CD4-positive, alpha-beta T cell treated with Interleukin-6 at 100 ng/mL for 8 hours (primary cell): ENCODE measurements around the gene STK32C.
"Not testable (repeated sequence)": the region's sequence is repeated elsewhere in the genome, so short reads cannot be mapped to it uniquely, and the experiment has no call there.

Experiments
- DNase-seq: peaks from one replicate; pipeline ENCODE4 v3.0.0-alpha.2; 2020; ENCODE audit warnings: mixed read lengths, low spot score

The STK32C gene

DNA sequence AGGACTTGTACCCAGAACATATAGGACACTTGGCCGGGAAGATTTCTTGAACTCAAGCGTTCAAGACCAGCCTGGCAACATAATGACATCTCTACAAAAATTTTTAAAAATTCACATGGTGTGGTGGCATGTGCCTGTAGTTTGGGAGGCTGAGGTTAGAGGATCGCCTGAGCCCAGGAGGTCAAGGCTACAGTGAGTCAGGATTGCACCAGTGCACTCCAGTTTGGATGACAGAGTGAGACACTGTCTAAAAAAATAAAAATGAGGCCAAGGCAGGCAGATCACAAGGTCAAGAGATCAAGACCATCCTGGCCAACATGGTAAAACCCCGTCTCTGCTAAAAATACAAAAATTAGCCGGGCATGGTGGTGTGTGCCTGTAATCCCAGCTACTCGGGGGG, 9.7 kb upstream of the STK32C start:
- not testable (repeated sequence) for DNase-seq

DNA sequence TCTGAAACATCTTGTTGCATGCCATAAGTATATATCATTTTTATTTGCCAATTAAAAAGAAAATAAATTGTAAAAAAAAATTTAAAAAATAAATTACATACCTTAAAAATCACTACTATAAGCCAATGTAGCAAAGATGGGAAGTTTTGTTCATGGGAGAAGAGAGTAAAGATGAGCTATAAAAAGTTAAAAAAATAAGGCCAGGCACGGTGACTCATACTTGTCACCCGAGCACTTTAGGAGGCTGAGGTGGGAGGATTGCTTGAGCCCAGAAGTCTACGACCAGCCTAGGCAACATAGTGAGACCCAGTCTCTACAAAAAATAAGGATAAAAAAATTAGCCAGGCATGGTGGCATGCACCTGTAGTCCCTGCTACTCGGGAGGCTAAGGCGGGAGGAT, 8.4 kb upstream of the STK32C start:
- no peak for DNase-seq

DNA sequence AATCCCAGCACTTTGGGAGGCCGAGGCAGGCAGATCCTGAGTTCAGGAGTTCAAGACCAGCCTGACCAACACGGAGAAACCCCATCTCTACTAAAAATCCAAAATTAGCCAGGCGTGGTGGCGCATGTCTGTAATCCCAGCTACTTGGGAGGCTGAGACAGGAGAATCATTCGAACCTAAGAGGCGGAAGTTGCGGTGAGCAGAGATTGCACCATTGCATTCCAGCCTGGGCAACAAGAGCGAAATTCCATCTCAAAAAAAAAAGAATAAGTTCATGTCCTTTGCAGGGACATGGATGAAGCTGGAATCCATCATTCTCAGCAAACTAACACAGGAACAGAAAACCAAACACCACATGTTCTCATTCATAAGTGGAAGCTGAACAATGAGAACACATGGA, 7.1 kb upstream of the STK32C start:
- DNase-seq, result not testable (repeated sequence)

DNA sequence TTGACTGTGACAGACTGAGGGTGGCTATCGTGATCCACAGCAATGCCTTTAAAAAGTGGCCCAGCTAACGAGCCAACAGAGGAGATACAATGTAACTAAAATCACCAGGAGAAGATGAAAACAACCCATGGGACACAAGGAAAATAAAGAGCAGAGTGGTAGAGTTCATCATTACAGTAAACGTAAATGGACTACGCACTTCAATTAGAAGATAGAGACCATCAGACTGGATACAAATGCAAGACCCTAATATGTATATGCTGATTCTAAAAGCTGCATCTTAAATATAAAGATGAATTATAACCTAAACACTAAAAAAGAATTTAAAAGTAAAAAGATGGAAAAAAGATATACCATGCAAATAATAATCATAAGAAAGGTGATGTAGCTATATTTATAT, 6.6 kb upstream of the STK32C start:
- DNase-seq, result no peak

DNA sequence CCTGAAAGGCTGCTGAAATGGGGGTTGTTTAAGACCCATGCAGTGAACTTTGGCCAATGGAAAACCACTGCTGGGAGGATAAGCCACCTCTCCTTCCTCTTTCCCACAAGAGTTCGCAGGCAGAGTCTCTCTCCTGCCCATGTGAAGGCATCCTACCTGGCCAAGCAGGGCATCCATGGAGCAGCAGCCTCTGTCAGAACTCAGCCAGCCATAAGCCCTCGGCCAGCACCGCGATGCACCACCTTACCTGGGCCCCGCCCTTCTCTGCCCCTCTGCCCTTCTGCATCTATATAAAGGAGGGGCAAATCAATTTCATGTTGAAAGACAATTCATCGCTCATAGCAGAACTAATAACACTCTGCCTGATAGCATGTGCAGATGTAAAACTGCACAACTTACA, 6.1 kb upstream of the STK32C start:
- DNase-seq, result no peak

DNA sequence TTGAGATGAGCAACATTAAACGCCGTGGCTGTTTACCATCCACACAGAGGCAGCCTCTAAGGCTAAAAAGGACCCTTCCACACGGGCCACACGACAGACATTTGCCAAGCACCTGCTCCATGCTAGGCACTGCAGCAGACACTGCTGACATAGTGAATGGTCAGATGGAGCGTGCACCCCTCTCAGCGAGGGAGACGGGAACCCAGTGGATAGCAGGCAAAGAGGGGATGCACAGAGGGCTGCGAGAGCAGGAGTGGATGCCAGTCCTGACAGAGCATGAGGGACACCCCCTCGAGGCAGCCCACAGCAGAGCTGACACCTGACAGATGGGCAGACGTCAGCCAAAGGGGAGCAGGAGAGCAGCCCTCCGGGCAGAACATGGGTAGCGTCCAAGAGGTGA, 5.6 kb upstream of the STK32C start:
- no peak for DNase-seq

DNA sequence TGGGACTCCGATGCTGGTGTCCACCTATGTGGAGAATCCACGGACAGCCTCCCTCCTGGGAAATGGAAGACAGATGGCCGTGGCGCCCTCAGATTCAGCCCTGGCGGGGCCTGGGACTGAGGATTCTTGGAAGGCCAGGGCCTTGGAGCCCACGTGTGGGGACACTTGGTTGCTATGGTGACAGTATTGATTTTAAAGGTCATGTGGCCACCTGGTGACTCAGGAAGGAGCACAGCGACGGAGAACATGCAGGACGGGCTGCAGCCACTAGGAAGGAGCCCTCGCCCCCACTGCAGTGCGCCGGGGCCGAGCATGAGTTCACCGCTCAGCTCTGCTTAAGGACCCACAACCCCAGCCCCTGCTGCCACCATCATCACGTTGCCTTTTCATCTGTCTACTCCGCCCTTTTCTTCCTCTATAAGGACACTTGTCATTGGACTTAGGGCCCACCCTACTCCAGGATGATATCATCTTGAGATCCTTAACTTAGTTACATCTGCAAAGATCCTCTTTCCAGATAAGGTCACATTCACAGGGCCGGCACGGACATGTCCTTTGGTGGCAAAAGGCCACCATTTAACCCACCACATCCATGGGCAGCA, 3.7 kb upstream of the STK32C start:
- DNase-seq, result no peak

DNA sequence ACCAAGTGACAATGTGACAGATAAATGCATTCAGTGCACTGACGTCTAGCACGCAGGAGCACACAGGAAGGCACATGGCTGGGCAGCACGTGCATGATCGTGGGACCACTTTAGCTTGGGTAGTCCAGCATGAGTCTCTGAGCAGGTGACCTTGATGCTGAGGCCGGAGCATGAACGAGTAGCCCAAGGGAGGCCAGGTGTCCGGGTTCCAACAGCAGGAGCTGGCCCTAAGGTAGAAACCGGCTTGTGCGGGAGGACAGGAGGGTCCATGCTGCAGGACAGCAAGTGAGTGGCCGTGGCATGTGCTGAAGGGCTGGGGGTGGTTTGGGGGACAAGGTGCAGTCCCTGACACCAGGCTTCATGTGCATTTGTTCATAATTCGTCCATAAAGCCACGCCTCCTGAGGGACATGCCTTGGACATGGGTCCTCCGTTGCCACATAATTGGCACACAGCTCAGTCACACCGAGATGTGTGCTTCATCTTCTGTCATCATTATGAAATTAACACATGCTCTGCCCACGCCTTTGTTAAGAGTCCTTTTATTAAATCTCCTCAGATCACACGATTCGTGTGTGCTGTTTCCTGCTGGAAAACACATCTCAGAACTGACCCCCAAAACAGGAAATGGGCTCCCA, 3.1 kb upstream of the STK32C start:
- no peak for DNase-seq

DNA sequence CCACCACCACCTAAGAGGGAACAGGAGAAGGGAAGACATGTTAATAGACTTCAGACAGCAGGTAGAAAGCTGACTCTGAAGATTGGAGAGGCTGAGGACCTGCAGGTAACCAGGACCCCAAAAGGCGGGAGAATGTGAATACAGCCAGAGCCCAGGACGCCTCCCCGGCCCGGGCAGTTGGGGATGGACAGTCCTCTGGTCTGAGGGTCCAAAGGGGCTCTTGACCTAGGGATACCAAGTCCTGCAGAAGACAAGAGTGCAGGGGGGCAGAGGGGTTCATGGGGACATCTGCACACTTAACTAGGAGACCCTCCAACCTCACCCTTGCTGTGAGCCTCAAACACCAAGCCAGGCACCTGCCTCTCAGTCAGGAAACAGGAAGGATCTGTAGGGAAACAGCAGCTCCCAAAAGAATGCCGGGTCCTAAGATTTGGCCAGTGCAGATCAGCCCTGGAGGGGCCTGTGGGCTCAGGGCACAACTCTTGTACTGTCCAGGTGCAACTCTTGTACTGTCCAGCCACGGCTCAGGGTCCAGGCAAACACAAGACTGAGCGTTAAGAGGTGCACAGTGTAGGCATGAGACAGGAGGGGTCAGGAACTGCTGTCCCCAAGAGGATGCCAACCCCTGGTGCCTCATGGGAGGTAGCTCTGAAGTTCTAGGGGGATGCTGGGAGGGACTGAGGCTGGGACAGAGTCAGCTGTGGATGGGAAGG, 2.3 kb upstream of the STK32C start:
- no peak for DNase-seq

DNA sequence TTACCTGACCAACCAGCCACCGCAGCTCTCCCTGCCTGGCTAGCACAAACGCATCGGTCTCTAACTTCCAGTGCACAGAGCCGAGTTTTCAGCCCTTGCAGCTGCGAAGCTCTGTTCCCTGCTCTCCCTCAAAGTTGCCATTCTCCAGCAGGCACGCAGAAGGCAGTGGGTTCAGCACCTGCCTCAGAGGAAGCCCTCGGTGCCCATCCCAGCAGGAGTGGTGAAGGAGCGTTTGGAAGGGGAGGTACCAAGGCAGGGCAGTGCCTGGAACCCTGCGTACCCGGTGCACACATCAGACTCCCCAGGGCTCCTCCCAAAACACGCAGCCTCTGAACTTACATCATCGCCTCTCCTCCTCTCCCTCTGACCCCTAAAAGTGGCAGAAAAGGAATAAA, 1.7 kb upstream of the STK32C start:
- DNase-seq, result no peak

DNA sequence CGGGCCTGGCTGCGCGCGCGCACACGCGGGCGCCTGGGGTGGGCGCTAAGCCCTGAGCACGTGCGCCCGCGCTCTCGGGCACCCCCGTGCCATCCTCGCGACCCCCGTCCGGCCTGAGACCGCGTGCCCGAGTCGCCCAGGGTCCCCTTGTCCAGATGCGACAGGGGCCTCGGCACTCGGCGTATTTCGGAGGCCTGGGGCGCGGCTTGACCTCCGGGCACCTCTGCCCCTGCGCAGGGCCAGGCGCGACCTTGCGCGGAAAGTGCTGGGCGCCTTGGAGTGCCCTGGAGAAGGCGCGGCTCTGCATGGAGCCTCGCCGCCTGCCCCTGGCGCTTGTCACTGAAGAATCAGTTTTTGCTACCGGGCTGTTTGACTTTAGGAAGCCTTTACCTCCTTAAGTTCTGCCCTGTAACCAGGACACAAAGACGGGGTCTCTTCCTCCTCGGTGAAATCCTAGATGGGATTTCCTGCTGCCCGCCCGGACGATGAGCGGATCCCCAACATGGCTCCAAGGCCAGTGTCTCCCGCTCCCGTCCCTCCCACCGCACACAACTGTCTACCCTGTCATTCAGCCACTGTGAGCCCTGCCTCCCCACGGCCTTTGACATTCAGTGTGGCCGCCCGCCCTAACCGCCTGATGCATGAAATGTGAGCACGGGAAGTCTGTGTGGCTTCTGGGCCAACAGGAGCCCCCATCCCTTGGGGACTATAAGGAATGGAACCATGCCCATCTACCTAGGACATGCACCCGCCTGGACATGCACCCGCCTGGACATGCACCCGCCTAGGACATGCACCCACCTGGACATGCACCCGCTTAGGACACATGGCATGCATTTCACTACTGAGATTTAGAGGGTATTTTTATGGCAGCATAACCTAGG, 1.1 kb upstream of the STK32C start:
- DNase-seq, result no peak

DNA sequence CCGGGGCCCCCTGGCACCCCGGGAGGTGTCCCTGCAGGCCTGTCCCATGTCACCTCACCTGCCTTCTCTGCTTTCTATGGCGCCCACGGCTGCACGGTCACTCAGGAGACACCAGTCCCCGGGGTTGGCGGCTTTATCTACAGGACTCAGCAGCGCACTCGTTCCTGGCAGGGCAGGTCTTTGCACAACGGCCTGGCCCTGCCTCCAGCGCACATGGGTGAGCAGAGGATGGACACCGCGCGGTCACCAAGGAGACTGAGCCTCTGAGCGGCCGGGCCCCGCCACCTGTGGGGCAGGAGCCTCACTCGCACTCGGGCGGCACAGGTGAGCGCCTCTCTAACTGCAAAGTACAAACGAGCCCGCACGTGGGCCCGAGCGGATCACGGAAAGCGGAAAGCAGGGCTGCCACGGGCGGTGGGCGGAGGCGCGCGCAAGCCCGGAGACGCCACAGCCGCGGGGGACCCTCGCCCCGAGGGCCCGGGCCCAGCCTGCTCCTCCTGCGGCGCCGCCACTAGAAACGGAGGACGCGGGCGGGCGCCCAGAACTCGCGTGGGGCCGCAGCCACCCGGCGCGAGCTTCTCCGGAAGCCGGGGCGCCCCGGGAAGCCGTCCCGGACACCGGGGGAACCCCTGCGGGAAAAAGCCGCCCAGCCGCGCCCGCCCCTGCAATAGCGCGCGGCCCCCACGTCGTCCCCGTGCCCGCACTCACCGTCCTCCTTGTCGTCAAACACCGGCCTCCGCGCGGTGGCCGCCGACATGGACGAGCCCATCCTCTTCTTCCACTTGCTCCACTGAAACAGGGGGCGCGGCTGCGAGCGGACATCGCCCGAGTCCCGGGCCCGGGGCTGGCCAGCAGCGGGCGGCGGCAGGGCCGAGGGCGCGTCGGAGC, 642 bp downstream of the STK32C start:
- DNase-seq, result peak; percentile 20

DNA sequence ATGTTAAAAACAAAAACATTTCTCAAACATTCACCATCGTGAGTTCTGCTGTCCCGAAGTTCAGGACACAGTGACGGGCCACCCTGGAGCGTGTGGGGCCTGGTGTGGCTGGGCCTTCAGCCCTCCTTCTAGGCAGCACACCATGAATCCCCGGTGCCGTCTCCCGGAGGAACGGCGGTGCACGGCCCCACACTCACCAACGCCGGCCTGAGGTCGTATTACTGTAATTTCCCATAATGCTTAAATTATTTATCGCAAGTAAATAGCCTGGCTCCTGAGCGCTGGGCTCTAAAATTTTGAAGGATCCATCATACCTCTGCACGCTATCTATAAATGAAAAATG, 1.4 kb downstream of the STK32C start:
- no peak for DNase-seq

DNA sequence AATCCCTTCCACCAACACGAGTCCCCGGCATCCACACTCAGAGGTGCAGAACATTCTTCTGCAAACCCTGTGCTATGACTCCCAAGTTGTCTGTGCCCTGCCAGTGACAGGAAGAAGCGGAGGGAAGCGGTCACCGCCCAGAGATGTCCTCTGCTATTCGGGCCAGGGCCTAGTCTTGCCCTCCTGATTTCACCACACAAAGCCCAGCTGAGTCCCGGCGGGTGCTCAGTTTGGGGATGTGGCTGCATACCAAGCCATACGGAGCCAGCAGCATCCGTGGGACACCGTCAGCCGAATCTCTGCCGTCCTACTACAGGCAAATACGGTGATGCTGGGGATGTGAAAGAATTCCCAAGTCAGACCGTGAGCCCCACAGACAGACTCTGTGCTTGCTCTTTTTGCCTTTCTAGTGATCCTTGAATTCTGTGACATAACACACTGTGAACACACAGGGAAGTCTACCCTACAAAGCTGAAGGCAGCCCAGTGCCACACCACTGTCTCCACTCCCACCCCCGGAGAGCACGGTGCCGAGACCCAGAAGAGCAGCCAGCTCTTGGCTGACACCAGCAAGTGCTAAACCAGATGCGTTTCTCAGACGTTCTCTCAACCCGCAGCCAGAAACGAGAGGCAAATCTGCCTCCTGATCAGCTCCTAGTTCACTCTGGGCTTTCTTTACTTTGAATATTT, 2.0 kb downstream of the STK32C start:
- DNase-seq, result no peak

DNA sequence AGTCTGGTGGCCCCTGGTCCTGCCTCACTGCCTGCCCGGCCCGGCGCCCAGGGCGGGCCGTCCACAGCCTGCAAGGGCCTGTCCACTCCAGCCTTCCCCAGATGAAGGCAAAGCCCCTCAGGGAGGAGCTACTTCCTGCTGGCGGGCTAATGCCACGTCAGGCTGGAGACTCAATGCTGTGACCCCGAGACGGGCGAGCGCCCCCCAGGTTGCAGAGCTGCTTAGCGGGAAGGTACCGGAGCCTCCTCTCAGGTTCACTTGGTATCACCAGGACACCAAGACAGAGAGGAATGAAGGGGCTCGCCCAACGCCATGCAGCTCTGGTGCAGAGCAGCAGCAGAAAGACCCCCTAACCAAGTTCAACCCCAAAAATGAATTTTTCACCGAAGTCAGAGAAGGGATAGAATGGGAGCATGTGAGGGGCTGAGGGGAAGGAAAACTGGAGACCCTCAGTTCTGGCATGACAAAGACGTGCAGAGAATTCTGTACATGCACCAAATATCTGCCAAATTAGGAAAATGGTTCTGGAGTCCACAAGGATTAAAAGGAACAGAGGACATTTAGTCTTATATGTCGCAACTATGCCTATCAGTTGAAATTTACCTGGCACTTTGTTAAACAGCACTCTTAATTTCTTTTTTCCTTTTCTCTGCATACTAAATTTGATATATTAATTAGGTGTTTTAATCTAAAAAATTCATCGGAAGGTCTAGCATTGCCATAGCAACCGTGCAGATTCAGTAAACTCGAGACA, 2.8 kb downstream of the STK32C start:
- DNase-seq, result no peak

DNA sequence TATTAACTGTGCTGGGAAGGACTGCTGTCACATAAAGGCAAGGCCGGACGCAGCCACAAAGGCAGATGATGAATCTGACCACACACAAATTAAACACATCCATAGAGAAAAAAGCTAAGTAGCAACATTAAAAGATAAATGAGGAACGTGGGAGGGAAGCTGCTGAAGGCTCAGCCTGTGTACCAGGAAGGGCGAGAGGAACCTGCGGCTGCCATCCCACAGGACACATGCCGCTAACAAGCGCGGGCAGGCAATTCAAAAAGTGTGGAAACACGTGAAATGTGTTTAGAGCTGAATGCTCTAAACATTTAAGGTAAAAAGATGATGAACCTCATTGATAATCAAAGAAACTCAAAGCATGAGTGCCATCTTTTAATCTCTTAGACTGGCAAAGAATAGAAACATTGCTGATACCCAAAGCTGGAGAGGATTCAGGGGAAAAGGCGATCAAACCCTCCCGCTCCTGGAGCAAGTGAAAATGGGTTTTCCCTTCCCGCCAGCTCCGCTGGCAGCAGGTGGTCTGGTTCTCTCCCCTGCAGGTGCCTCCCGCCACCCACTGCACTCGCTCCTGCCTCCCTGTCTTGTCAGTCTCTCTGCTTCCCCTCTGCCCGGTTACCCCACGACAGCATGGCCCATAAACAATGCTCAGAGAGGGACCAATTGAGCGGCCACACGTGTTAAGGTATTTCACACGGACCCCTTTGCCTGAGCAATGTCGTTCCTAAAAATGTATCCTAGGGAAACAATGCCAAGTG, 4.2 kb downstream of the STK32C start:
- DNase-seq, result no peak

DNA sequence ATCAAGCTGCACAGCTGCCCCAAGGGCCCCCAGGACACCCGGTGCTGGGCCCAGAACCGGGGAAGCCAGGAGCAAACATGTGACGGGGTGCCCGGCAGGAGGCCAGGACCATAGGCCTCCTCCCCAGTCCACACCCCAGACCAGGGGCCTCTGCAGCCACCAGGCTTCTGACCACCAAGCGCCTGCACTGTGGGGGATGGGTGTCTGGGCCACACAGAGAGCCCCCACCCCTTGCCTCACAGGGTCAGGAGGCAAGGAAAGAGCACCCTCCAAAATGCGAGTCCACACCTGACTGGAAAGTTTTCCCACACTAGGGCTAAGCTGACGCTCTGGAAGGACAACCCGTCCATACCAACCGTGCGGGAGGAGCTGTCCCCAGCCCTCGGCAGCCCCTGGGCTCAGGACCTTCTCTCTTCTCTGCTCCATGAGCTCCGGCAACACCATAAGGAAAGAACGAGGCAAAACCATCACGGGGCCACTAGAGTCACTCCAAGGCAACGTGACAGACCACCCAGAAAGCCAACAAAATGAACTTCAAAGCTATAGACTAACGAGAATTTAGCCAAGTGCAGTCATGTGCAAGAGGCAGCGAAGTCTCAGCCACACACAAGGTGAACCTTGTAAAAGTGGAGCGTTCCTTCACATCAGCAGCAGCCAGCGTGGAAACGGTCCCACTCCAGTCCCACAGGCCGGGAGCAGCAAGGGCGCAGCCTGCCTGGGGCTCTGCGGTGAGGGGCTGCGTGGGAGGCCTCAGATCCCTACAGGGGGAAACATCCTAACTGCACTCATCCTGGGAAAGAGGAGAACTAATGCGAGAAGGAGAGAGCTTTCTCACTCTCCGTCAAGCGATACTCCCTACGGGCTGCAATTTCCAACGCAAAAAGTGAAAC, 5.1 kb downstream of the STK32C start:
- no peak for DNase-seq
